Measurements from ENCODE around the gene SLC25A6. TPM values are rescaled to one million over a fixed set of nuclear protein-coding genes. Genes with fewer than 3 reads are reported as not detected.

The SLC25A6 gene
- total and polyA plus RNA-seq, 2 donors (not counting 3 experiments of a cell fraction or from before 2014, with no cell fraction given): 410 to 1,153 TPM

- FAIRE-seq (no peak), DNase-seq (ENCODE audit: low read depth, low spot score) (no peak)
- ChIA-PET POLR2A (no interaction called here), CTCF (no interaction called here)
- Histone ChIP-seq H3K9ac (replicated peaks; ENCODE audit: extremely low read depth, insufficient read depth, low read length) (no peak overlapping the region), H4K20me1 (replicated peaks; ENCODE audit: control insufficient read depth, extremely low read depth, insufficient read depth, low read length) (no peaks in the 10 kb centered on the region), H3K36me3 (ENCODE audit: control insufficient read depth in 2 of 2, extremely low read depth in 1 of 2, insufficient read depth in 2 of 2, low read length in 2 of 2) (peaks cover 2 to 8% of the 10 kb centered on the region in 2 experiments), H2AFZ (ENCODE audit: low read depth, low read length) (no peak overlapping the region), H3K9me1 (replicated peaks; ENCODE audit: control insufficient read depth, extremely low read depth, insufficient read depth, low read length) (no peaks in the 10 kb centered on the region), H3K4me2 (ENCODE audit: insufficient read depth, low read length) (no peak overlapping the region), H3K4me3 (replicated peaks in 1 of 3; ENCODE audit: insufficient read depth in 1 of 3, low read depth in 1 of 3, low read length in 3 of 3) (no peak overlapping the region), H3K9me3 (replicated peaks; ENCODE audit: control insufficient read depth, insufficient read depth, low read length) (no peaks in the 10 kb centered on the region), H3K27ac (ENCODE audit: insufficient read depth, low read depth, low read length) (no peak overlapping the region), H3K27me3 (ENCODE audit: control insufficient read depth in 2 of 2, insufficient read depth in 2 of 2, low read length in 2 of 2) (no peaks in the 10 kb centered on the region), H3K4me1 (ENCODE audit: control insufficient read depth, extremely low read depth, insufficient read depth, low read length) (no peaks in the 10 kb centered on the region), H3K79me2 (ENCODE audit: control insufficient read depth, insufficient read depth, low read length) (no peaks in the 10 kb centered on the region)
- TF ChIP-seq POLR2A (IDR thresholded peaks at IDR 0.05; ENCODE audit: low read depth, low read length) (no peak), EZH2 (IDR thresholded peaks at IDR 0.05; ENCODE audit: borderline replicate concordance, low read depth, low read length, severe bottlenecking) (no peak), CTCF (IDR thresholded peaks at IDR 0.05; ENCODE audit: extremely low read depth in 1 of 2, insufficient read depth in 1 of 2, low read depth in 1 of 2, low read length in 2 of 2) (no peak), MYC (IDR thresholded peaks at IDR 0.05; ENCODE audit: low read depth, low read length) (no peak), JUN (IDR thresholded peaks at IDR 0.05; ENCODE audit: borderline replicate concordance, insufficient read depth, insufficient read length, low read depth) (no peak), POLR2AphosphoS5 (IDR thresholded peaks at IDR 0.05; ENCODE audit: insufficient read depth, low read depth, low read length) (no peak), FOS (IDR thresholded peaks at IDR 0.05; ENCODE audit: borderline replicate concordance, insufficient read depth, low read length) (no peak), GATA2 (IDR thresholded peaks at IDR 0.05; ENCODE audit: insufficient read depth, insufficient read length, low read depth, low read length) (no peak), MAX (IDR thresholded peaks at IDR 0.05; ENCODE audit: insufficient read depth, insufficient read length) (no peak)
- dilution Hi-C loops (cut with MboI; ENCODE audit: extremely low pct_ligation_motif_present, low sequenced_read_pairs): no loop called here
- intact Hi-C loops (cut with micrococcal nuclease): no loop called here
- BruUV-seq (replicated peaks): no TSS peak
Observed at GRCh38 chrX:1424147-1424851, 32.4 kb upstream of the SLC25A6 start.

Measured in endothelial cell of umbilical vein (primary cell).